Mucosa of rectum (tissue), 2 donors: ENCODE data around the gene CDC42EP3.

Experiments used
- H3K27ac ChIP-seq, 2 donors: one replicate each; pipeline ENCODE4 v1.7.0; 2013; ENCODE audit warnings: inconsistent platforms in 2 of 2, low read depth in 2 of 2, low read length in 2 of 2
- H3K27me3 ChIP-seq, 2 donors: one replicate each; pipeline ENCODE4 v1.7.0; 2013; ENCODE audit warnings: low read length in 2 of 2; ENCODE audit not compliant: control insufficient read depth in 2 of 2, insufficient read depth in 2 of 2
- H3K36me3 ChIP-seq, 2 donors: one replicate each; pipeline ENCODE4 v1.7.0; 2013; ENCODE audit warnings: low read length in 2 of 2; ENCODE audit not compliant: control insufficient read depth in 2 of 2, insufficient read depth in 2 of 2
- H3K4me1 ChIP-seq, 2 donors: one replicate each; pipeline ENCODE4 v1.7.0; 2013; ENCODE audit warnings: low read length in 2 of 2, mild to moderate bottlenecking in 1 of 2; ENCODE audit not compliant: control insufficient read depth in 2 of 2, insufficient read depth in 2 of 2
- H3K4me3 ChIP-seq, 2 donors: one replicate each; pipeline ENCODE4 v1.7.0; 2013; ENCODE audit warnings: low read length in 2 of 2
- H3K9ac ChIP-seq, 2 donors: one replicate each; pipeline ENCODE4 v1.7.0; 2013; ENCODE audit warnings: low read length in 2 of 2, low read depth in 1 of 2, mild to moderate bottlenecking in 1 of 2
- H3K9me3 ChIP-seq, 2 donors: one replicate each; pipeline ENCODE4 v1.7.0; 2013; ENCODE audit warnings: low read length in 2 of 2; ENCODE audit not compliant: control insufficient read depth in 2 of 2
- donor health status: healthy.
- donor health status: Normal muscosa, but diverticular disease.

The CDC42EP3 gene, protein sequence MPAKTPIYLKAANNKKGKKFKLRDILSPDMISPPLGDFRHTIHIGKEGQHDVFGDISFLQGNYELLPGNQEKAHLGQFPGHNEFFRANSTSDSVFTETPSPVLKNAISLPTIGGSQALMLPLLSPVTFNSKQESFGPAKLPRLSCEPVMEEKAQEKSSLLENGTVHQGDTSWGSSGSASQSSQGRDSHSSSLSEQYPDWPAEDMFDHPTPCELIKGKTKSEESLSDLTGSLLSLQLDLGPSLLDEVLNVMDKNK

DNA sequence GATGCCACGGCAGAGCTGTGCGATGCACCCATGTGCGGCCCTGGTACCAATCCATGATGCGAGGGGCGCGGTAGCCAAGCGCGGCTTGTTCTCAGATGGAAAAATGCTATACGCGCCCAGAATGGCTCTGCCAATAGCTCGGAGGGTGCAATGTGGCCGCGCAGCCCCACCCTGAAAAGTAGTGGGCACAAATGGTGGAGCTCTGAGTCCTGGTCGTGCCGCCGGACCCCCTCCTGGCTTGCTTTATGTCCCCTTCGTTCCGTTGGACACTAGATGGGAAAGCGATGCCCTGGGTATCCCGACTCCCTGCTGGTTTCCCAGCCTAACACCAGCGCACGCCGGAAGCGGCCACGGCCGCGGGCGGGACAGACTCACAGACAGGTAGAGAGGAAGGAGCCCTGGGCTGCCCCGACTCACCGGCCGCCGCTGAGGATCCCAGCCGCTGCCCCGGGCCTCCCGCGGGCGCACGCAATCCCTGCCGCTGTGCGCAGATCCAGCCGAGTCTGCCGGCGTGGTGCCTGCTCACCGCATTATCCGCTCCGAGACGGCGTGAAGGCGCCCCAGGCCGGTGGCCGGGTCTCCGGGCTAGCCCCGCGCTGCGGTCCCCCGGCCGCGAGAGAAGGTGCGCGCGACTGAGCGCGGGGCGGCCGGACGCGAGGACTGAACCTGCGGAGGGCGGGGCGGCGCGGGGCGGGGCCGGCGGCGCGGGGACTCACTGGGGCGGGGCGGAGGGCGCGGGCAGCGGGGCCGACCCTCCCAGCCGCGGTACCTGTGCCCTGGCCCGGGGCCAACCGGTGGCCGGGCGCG lies at the start of gene CDC42EP3:
TSS of gene CDC42EP3 (minus strand) at position 634 of the 807 bp plus-strand sequence. CDS start 25,055 bp downstream, outside the sequence.
- peak within 1 kb of the TSS; percentile 83 to 87 for H3K4me3 ChIP-seq
- H3K4me1 ChIP-seq, result peaks cover 17 to 20% of the 10 kb centered on the region in 2 donors
- no peaks in the 10 kb centered on the region for H3K9me3 ChIP-seq
- peak within 1 kb of the TSS; percentile 84 to 85 for H3K27ac ChIP-seq
- H3K27me3 ChIP-seq, result no peaks in the 10 kb centered on the region
- peaks cover 0 to 5% of the 10 kb centered on the region in 2 donors for H3K36me3 ChIP-seq
- peak within 1 kb of the TSS; percentile 82 to 85 for H3K9ac ChIP-seq

GRCh38 chr2:37721201-37721560 lies 49.7 kb upstream of the CDC42EP3 start:
- Histone ChIP-seq H3K4me3 (no peak overlapping the region), H3K9me3 (no peaks in the 10 kb centered on the region), H3K27me3 (no peaks in the 10 kb centered on the region), H3K4me1 (no peaks in the 10 kb centered on the region), H3K36me3 (no peaks in the 10 kb centered on the region), H3K27ac (no peak overlapping the region), H3K9ac (no peak overlapping the region)

DNA sequence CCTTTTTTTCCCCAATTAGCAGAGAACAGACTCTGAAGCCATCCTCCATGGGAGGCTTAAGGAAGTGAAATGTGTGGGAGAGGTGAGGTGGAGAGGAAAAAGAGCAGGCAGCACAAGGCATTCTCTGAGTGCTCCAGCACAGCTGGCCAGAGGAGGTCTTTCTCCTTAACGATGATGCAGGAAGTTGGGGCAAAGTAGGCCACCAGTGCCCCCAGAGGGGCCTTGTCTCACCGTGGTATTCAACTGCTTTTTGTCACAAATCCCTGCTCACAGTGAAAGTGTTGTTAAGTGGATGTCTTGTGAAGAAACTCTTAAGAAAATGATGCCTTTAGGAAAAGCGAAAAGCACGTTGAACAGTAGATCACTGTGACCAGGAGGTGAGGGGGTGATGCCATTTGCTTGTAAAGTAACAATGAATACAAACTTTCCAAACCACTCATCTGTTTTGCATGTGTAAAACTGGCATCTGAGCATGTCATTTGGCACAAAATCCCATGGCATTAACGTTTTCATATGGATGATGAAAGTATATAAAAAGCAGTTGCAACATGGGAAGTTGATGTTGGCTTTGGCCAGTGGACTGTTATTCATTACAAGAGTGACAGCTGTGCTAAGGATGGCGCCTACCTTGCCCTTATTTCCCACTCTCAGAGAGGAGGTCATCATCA lies 49.2 kb upstream of the CDC42EP3 start:
- Histone ChIP-seq H3K4me3 (no peak overlapping the region), H3K9me3 (no peaks in the 10 kb centered on the region), H3K4me1 (no peaks in the 10 kb centered on the region), H3K27me3 (no peaks in the 10 kb centered on the region), H3K36me3 (no peaks in the 10 kb centered on the region), H3K9ac (no peak overlapping the region), H3K27ac (no peak overlapping the region)

DNA sequence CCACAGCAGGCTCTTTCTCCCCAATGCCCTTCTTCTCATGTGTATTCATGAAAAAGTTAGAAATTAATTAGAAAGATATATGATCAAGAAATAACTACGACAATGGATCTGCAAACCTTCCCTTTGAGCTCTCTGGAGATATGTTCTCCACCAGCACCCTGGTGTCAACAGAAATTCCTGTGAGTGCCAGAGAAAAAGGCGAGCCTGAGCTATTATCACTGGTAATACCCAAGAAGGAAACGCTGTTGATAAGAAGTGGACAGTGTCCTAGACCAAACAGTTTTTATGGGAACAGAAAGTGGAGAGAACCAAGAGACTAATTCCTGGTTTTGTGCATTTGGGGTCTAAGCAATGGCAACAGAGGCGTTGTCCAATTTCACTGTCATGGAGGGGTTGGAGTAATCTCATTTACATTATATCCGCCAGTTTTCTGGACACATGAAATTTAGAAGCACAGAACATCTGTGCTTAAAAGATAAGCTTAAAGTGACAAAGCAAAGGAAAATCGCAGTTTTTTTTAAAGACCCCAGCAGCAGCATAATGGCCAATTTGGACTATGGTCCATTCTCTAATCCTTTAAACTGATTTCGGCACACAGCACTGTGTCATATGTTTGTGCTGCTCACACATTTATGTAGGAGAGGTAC lies 47.2 kb upstream of the CDC42EP3 start:
- H3K36me3 ChIP-seq, result no peaks in the 10 kb centered on the region
- H3K4me1 ChIP-seq, result no peaks in the 10 kb centered on the region
- no peaks in the 10 kb centered on the region for H3K9me3 ChIP-seq
- H3K9ac ChIP-seq, result no peak overlapping the region
- H3K27me3 ChIP-seq, result no peaks in the 10 kb centered on the region
- H3K4me3 ChIP-seq, result no peak overlapping the region
- H3K27ac ChIP-seq, result no peak overlapping the region

DNA sequence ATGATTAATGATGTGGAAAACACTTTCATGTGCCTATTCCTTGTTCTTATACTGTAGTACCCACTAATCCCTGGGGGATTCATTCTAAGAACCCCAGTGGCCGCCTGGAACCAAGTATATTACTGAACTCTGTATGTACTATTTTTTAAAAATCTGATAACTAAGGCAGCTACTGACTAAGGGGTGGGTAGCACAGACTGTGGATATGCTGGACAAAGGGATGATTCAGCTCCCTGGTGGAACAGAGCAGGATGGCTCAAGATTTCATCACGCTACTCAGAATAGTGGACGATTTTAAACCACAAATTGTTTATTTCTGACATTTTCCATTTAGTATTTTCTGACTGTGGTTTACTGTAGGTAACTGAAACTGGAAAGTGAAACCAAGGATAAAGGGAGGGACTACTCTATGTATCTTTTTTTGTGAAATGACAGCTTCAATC lies 41.8 kb upstream of the CDC42EP3 start:
- Histone ChIP-seq H3K9ac (no peak overlapping the region), H3K27ac (no peak overlapping the region), H3K4me3 (no peak overlapping the region), H3K27me3 (no peaks in the 10 kb centered on the region), H3K9me3 (no peaks in the 10 kb centered on the region), H3K4me1 (no peaks in the 10 kb centered on the region), H3K36me3 (no peaks in the 10 kb centered on the region)

DNA sequence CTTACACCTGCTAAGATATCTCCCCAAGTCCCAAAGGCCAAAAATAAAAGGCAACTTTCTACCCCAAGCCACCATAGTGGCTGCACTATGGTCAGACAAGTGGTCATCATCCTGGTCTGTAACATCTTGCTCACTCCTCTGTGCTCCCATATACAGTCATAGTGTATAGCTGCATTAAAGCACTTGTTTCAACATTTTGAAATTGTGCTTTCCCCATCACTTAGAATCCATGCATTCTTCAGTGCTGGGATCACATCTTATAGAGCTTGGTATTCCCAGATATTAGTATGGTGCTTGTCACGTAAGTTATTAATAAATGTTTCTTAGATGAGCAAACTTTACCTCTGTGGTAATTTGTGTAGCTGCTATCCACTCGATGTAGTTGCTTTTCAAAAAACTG lies 40.4 kb upstream of the CDC42EP3 start:
- Histone ChIP-seq H3K27me3 (no peaks in the 10 kb centered on the region), H3K27ac (no peak overlapping the region), H3K4me1 (peaks cover 3 to 4% of the 10 kb centered on the region in 2 donors), H3K4me3 (no peak overlapping the region), H3K36me3 (no peaks in the 10 kb centered on the region), H3K9me3 (no peaks in the 10 kb centered on the region), H3K9ac (no peak overlapping the region)

GRCh38 chr2:37711308-37711731 lies 39.9 kb upstream of the CDC42EP3 start:
- H3K9ac ChIP-seq, result no peak overlapping the region
- H3K9me3 ChIP-seq, result no peaks in the 10 kb centered on the region
- no peak overlapping the region for H3K4me3 ChIP-seq
- H3K27me3 ChIP-seq, result no peaks in the 10 kb centered on the region
- H3K4me1 ChIP-seq, result peaks cover 5% of the 10 kb centered on the region in 2 donors
- no peak overlapping the region for H3K27ac ChIP-seq
- H3K36me3 ChIP-seq, result no peaks in the 10 kb centered on the region

DNA sequence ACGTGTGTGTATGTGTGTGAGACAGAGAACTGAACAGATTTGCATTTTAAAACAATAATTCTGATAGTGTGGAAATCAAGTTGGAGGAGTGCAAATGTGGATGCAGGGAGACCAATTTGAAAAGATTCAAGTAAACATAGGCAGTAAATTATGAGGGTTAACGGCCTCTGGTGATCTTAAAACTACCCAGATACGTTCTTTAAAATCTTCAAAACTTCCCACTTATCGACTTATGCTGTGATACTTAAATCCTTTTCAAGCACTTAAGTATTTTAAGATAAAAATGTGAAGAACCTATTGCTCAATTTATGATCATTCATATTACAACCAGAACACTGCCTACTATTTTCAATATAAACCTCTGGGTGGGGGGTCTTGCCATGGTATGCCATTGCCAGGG lies 37.7 kb upstream of the CDC42EP3 start:
- Histone ChIP-seq H3K27me3 (no peaks in the 10 kb centered on the region), H3K9ac (no peak overlapping the region), H3K9me3 (no peaks in the 10 kb centered on the region), H3K4me3 (no peak overlapping the region), H3K36me3 (no peaks in the 10 kb centered on the region), H3K4me1 (peaks cover 5 to 7% of the 10 kb centered on the region in 2 donors), H3K27ac (no peak overlapping the region)

- Histone ChIP-seq H3K9me3 (no peaks in the 10 kb centered on the region), H3K36me3 (no peaks in the 10 kb centered on the region), H3K27me3 (no peaks in the 10 kb centered on the region), H3K4me3 (no peak overlapping the region), H3K4me1 (peaks cover 5 to 7% of the 10 kb centered on the region in 2 donors), H3K9ac (no peak overlapping the region), H3K27ac (no peak overlapping the region)
These were observed 36.7 kb upstream of the CDC42EP3 start for GRCh38 chr2:37708146-37708545.
